Heart right ventricle (tissue), 16 donors: ENCODE results near the gene MTCH1. TPM values are rescaled to one million over a fixed set of nuclear protein-coding genes. Genes with fewer than 3 reads are reported as not detected.

Experiments
- ATAC-seq, 8 donors: fragments of 200-7000 bp; cut with Tn5 transposase; one replicate each; pipeline ENCODE4 v1.9.1; 2020; ENCODE audit warnings: mild to moderate bottlenecking in 8 of 8, moderate library complexity in 8 of 8, moderate number of reproducible peaks in 1 of 8
- DNase-seq, 2 donors: peaks; one replicate each; pipeline ENCODE4 v3.0.0-alpha.2; 2020
- H3K27ac ChIP-seq, 10 donors: fragments of 200-600 bp; sonication (generic) in 2 of 10; one replicate each; pipeline versions ENCODE4 v1.5.0 to v1.8.0; 2020 to 2022; ENCODE audit warnings: mild to moderate bottlenecking in 3 of 10
- H3K27me3 ChIP-seq, 7 donors: fragments of 200-600 bp; one replicate each; pipeline ENCODE4 v1.8.0; 2021 to 2022; ENCODE audit warnings: mild to moderate bottlenecking in 2 of 7
- H3K36me3 ChIP-seq, 9 donors: fragments of 200-600 bp; sonication (generic) in 1 of 9; one replicate each; pipeline versions ENCODE4 v1.5.0 to v1.8.0; 2020 to 2022; ENCODE audit warnings: mild to moderate bottlenecking in 2 of 9
- H3K4me1 ChIP-seq, 9 donors: fragments of 200-600 bp; sonication (generic) in 1 of 9; one replicate each; pipeline versions ENCODE4 v1.5.0 to v1.8.0; 2020 to 2022; ENCODE audit warnings: mild to moderate bottlenecking in 4 of 9
- H3K4me3 ChIP-seq, 10 donors: fragments of 200-600 bp; sonication (generic) in 2 of 10; one replicate each; pipeline versions ENCODE4 v1.5.0 to v1.8.0; 2020 to 2022; ENCODE audit warnings: mild to moderate bottlenecking in 7 of 10, moderate library complexity in 2 of 10
- H3K9me3 ChIP-seq, 11 donors: fragments of 200-600 bp in 10 of 11; sonication (generic) in 2 of 11; one replicate each; pipeline versions ENCODE4 v1.5.0 to v1.8.0; 2013 to 2022; ENCODE audit warnings: mild to moderate bottlenecking in 2 of 11, control low read depth in 1 of 11, moderate library complexity in 1 of 11
- WGBS, 2 donors: extraction: QIAGEN DNeasy Blood & Tissue Kit; methylation state at CpG; one replicate each; pipeline ENCODE4 v1.1.7; 2013; ENCODE audit warnings: inconsistent platforms in 1 of 2; 5-methylcytosine and 5-hydroxymethylcytosine counted together
- intact Hi-C, 10 donors: fragments of 100-400 bp; cut with DNase I; formaldehyde crosslinking; loops; one replicate each; pipeline versions ENCODE4 v1.11.1 to v1.14.2; 2022
- polyA plus RNA-seq, 2 donors: library from polyadenylated mRNA; stranded (reverse); fragments of 200-250 nt; gene quantifications; one replicate each; pipeline ENCODE4 v1.2.3, GENCODE V29; 2013
- total RNA-seq, 10 donors: library from RNA; stranded (reverse); fragmentation: NEBNext Ultra II Directional in 3 of 10; extraction: Animal tissue kit (Norgen Biotek cat#: 25700) in 3 of 10; gene quantifications; one replicate each; pipeline versions ENCODE4 v1.2.1 to v1.2.4, GENCODE V29; 2021 to 2023
- TF ChIP-seq, protein P1 (sequence below), 9 donors: fragments of 200-600 bp; sonication (generic) in 2 of 9; IDR thresholded peaks; one replicate each; pipeline versions ENCODE4 v1.5.0 to v1.8.0; 2021 to 2022; ENCODE audit warnings: antibody characterized with exemption in 9 of 9, mild to moderate bottlenecking in 5 of 9, moderate library complexity in 1 of 9
- donor health status: Arrhythmogenic right ventricular cardiomyopathy.
- donor health status: ischemic (EF 13 %, LVEDD 7.1; RV severe dilation, severe dysfunction).
- donor health status: healthy with polysubstance abuse.
- donor health status: DM: no; HTN: yes; CAD: no.
- donor health status: DM: no; HTN: no; CAD: no.
- donor health status: ischemic (EF 25% LVEDD 6.9; RV normal size, moderate dysfunction).
- donor health status: ischemic (EF 25% LVEDD 5.7; RV mildly dilated, moderate dysfunction).
- donor health status: healthy.
- donor health status: DM: yes; HTN: yes; CAD: no.
- donor health status: Ischemic cardiomyopathy.
- donor health status: ischemic (EF 35%, LVEDD 5.7; RV mildly dilated, moderate dysfunction).
- donor health status: nonischemic (EF 11% LVEDD 7.7; RV severe dilation, severe dysfunction).
- donor health status: DM: yes; HTN: yes; CAD: no.
- donor health status: PGD.
- donor health status: ischemic (EF 29% LVEDD 5.4; RV normal size, mild dysfunction).
- donor health status: nonischemic (EF 23%, LVEDD 6.1; RV moderate dilation, normal function).

Gene MTCH1
- total and polyA plus RNA-seq, 12 donors, result 82.6 to 341 (median 156) TPM

DNA sequence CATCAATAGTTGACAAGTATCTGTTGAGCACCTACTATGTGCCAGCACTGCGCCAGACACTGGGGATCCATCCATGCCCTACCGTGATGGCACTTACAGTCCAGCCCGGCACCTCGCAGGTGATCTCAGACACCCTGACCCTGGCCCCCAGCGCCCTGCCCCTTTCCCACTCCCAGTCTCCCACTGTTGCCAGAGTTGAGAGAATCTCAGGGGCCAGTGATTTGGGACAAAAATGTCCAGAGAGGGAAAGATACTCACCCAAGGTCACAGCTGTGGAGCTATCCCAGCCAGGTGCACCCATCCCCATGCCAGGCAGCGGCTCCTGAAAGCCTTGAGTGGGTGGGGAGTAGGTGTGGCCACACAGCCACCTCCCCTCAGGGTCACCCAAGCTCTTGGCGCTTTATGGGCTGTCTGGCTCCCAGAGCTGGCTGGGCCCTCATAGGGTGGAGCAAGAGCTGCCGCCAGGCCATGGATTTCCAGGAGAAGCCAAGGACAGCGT, 28.2 kb downstream of the MTCH1 start:
- intact Hi-C loops, result no loop called here
- H3K27ac ChIP-seq, result no peak overlapping the region

DNA sequence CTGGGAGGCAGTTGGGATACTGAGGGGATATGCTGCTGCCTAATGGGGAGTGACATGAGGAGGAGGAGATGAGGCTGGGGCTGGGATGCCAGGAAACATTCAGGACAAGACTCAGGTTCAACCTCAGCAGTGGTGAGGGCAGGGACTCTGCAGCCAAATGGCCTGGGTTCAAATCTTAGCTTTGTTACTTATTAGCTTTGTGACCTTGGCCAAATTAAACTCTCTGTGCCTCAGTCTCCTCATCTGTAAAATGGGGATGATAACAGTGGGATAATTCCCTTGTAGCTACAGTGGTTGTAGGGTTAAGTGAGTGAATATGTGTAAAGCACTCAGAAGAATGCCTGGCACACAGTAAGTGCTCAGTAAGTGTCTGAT, 29.6 kb downstream of the MTCH1 start:
- H3K4me3 ChIP-seq, result peak overlapping the region in 5 of 10 donors; percentile 28 to 44 (median 40)
- no peaks in the 10 kb centered on the region for H3K9me3 ChIP-seq
- H3K4me1 ChIP-seq, result peaks cover 0 to 42% (median 21%) of the 10 kb centered on the region in 9 donors
- TF ChIP-seq, protein P1, sequence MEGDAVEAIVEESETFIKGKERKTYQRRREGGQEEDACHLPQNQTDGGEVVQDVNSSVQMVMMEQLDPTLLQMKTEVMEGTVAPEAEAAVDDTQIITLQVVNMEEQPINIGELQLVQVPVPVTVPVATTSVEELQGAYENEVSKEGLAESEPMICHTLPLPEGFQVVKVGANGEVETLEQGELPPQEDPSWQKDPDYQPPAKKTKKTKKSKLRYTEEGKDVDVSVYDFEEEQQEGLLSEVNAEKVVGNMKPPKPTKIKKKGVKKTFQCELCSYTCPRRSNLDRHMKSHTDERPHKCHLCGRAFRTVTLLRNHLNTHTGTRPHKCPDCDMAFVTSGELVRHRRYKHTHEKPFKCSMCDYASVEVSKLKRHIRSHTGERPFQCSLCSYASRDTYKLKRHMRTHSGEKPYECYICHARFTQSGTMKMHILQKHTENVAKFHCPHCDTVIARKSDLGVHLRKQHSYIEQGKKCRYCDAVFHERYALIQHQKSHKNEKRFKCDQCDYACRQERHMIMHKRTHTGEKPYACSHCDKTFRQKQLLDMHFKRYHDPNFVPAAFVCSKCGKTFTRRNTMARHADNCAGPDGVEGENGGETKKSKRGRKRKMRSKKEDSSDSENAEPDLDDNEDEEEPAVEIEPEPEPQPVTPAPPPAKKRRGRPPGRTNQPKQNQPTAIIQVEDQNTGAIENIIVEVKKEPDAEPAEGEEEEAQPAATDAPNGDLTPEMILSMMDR (IDR thresholded peaks at IDR 0.05), result no peak
- intact Hi-C loops, result no loop called here
- H3K27me3 ChIP-seq, result peaks cover 0 to 6% (median 0%) of the 10 kb centered on the region in 7 donors
- DNase-seq, result no peak
- no peak for ATAC-seq
- H3K36me3 ChIP-seq, result no peaks in the 10 kb centered on the region
- peak overlapping the region in 2 of 10 donors; percentile 46 to 74 for H3K27ac ChIP-seq

More for the DNA sequence above, 28.2 kb downstream of the MTCH1 start:
- 85 to 92% methylated on average over 9 of the region's 9 CpGs for WGBS, 2 donors
- peaks cover 0 to 50% (median 21%) of the 10 kb centered on the region in 9 donors for H3K4me1 ChIP-seq
- no peak for ATAC-seq
- peaks cover 0 to 6% (median 0%) of the 10 kb centered on the region in 7 donors for H3K27me3 ChIP-seq
- no peaks in the 10 kb centered on the region for H3K9me3 ChIP-seq
- DNase-seq, result no peak
- no peak overlapping the region for H3K4me3 ChIP-seq
- no peaks in the 10 kb centered on the region for H3K36me3 ChIP-seq
- TF ChIP-seq, protein P1 (IDR thresholded peaks at IDR 0.05), result no peak

DNA sequence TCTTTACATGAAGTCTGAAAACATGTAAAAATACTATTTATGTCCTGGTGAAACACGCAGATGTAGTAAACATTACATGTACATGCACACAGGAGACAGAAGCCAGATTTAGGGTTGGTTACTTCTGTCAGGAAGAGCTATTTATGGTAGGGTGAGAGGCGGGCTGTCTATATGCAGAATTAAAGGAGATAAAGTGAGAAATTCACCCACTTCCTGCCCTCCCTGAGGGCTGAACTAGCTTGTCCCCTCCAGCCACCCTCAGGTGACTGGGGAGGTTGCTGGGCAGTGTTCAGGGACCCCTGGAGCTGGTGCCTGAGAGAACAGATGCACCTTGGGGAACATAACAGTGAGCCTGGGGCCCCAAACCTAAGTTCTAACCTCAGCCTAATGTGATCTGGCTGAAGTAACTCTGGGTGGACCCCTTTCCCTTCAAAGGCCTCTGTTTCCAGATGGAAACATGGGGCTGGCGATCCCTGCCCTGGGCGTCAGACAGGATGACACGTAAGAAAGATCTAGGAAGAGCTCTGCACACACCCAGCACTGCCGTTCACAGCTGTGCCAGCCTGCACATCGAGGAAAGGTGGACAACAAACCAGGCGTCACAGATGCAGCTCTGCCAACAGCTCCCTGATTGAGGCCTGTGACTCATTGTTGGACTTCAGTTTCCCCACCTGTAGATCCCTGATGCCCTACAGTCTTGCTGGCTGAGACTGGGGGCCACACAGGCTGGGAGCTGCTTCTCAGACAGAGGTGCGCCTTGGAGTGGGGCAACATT, 30.1 kb downstream of the MTCH1 start:
- TF ChIP-seq, protein P1 (IDR thresholded peaks at IDR 0.05), result no peak
- H3K4me3 ChIP-seq, result peak overlapping the region in 6 of 10 donors; percentile 28 to 44 (median 40)
- ATAC-seq (peak in 4 of 8 donors; percentile 12 to 51 (median 39)), DNase-seq (no peak)
- WGBS, 2 donors, result 61 to 63% methylated on average over 9 of the region's 9 CpGs
- H3K9me3 ChIP-seq, result no peaks in the 10 kb centered on the region
- H3K4me1 ChIP-seq, result peaks cover 0 to 39% (median 15%) of the 10 kb centered on the region in 9 donors
- peak overlapping the region in 3 of 10 donors; percentile 35 to 74 (median 46) for H3K27ac ChIP-seq
- H3K27me3 ChIP-seq, result peaks cover 0 to 6% (median 0%) of the 10 kb centered on the region in 7 donors
- intact Hi-C loops, result no loop called here
- no peaks in the 10 kb centered on the region for H3K36me3 ChIP-seq

DNA sequence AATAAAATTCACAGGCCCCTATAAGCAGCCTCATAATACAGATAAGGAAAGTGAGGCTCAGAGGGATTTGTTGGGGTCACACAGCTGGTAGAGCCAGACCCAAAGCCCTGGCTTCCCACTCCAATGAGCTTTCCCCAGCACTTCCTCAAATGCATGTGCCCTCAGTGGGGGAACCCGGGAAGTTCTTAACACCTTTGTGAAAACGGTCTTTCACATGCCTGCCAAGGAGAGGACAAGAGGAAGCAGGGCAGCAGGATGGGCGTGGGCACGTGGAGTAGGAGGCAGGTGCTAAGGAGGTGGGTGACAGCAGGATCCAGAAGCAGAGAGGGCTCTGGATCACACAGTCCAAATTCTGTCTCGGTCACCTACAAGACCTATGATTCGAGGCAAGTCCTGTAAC, 30.9 kb downstream of the MTCH1 start:
- Histone ChIP-seq H3K27me3 (peaks cover 0 to 6% (median 0%) of the 10 kb centered on the region in 7 donors), H3K36me3 (no peaks in the 10 kb centered on the region), H3K4me3 (peak overlapping the region in 6 of 10 donors; percentile 28 to 44 (median 40)), H3K4me1 (peaks cover 0 to 34% (median 10%) of the 10 kb centered on the region in 9 donors), H3K9me3 (no peaks in the 10 kb centered on the region), H3K27ac (peak overlapping the region in 5 of 10 donors; percentile 31 to 74 (median 43))
- ATAC-seq (peak in 1 of 8 donors; percentile 22), DNase-seq (no peak)
- TF ChIP-seq, protein P1 (IDR thresholded peaks at IDR 0.05), result no peak
- WGBS, 2 donors, result 60 to 62% methylated on average over 6 of the region's 6 CpGs
- intact Hi-C loops, result no loop called here
